Measurements from ENCODE around the gene PITHD1.
"Not testable (repeated sequence)": the region's sequence is repeated elsewhere in the genome, so short reads cannot be mapped to it uniquely, and the experiment has no call there.

The PITHD1 gene

GRCh38 chr1:23827717-23828116 is 49.5 kb downstream of the PITHD1 start:
- no peak for DNase-seq

- DNase-seq = not testable (repeated sequence)
These were observed 55.9 kb downstream of the PITHD1 start for GRCh38 chr1:23834156-23834555.

DNA sequence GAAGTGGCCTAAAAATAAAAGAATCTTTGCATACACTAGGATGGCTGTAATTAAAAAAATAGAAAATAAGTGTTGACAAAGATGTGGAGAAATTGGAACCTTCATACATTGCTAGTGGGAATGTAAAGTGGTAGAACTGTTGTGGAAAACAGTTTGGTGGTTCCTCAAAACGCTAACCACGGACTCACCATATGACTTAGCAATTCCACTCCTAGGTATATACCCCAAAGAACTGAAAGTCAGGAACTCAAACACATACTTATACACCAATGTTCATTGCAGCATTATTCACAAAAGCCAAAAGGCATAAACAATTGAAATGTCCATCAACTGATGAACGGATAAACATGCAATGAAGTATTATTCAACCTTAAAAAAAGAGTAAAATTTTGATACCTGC is 57.8 kb downstream of the PITHD1 start:
- no peak for DNase-seq
